HEK293T (cell line): ENCODE measurements around the gene HIBCH.
"Not testable (repeated sequence)": the region's sequence is repeated elsewhere in the genome, so short reads cannot be mapped to it uniquely, and the experiment has no call there.

ENCODE experiments used
- CTCF ChIA-PET: fragments of 350-600 bp; formaldehyde crosslinking; extraction: SDS; loops from one replicate; lab custom pipeline; 2021; ENCODE audit warnings: antibody characterized with exemption, inconsistent platforms; lab: Yijun Ruan, JAX
- POLR2A ChIA-PET: fragments of 350-600 bp; formaldehyde crosslinking; extraction: SDS; loops from one replicate; lab custom pipeline; 2020; ENCODE audit warnings: antibody characterized with exemption, inconsistent platforms; lab: Yijun Ruan, JAX
- DNase-seq: peaks from one replicate; pipeline ENCODE4 v3.0.0; 2012; ENCODE audit warnings: mixed read lengths; ENCODE audit errors: extremely low spot score
- ARNT ChIP-seq: fragments of 450-650 bp; IDR thresholded peaks from 2 replicates; pipeline ENCODE4 v1.6.1; 2017; ENCODE audit warnings: mild to moderate bottlenecking
- BHLHE40 ChIP-seq: fragments of 450-650 bp; IDR thresholded peaks from 2 replicates; pipeline ENCODE4 v1.6.1; 2016; ENCODE audit warnings: mild to moderate bottlenecking, moderate library complexity, borderline replicate concordance
- CTBP1 ChIP-seq: fragments of 450-650 bp; IDR thresholded peaks from 2 replicates; pipeline ENCODE4 v1.6.1; 2016; ENCODE audit warnings: borderline replicate concordance
- ELF4 ChIP-seq: fragments of 450-650 bp; IDR thresholded peaks from 2 replicates; pipeline ENCODE4 v1.6.1; 2017; ENCODE audit warnings: antibody characterized with exemption
- FOXA1 ChIP-seq: fragments of 450-650 bp; IDR thresholded peaks from 2 replicates; pipeline ENCODE4 v1.6.1; 2016; ENCODE audit warnings: mild to moderate bottlenecking
- FOXK2 ChIP-seq: fragments of 450-650 bp; IDR thresholded peaks from 2 replicates; pipeline ENCODE4 v1.6.1; 2016; ENCODE audit warnings: mild to moderate bottlenecking
- FOXM1 ChIP-seq: fragments of 450-650 bp; IDR thresholded peaks from 2 replicates; pipeline ENCODE4 v1.6.1; 2017; ENCODE audit warnings: mild to moderate bottlenecking, borderline replicate concordance
- HDGF ChIP-seq: fragments of 450-650 bp; IDR thresholded peaks from 2 replicates; pipeline ENCODE4 v1.6.1; 2017; ENCODE audit warnings: antibody characterized with exemption, borderline replicate concordance
- L3MBTL2 ChIP-seq: fragments of 450-650 bp; conservative IDR thresholded peaks from 2 replicates; pipeline ENCODE4 v1.6.1; 2016; ENCODE audit warnings: mild to moderate bottlenecking
- LEF1 ChIP-seq: fragments of 450-650 bp; IDR thresholded peaks from 2 replicates; pipeline ENCODE4 v1.6.1; 2017; ENCODE audit warnings: mild to moderate bottlenecking, borderline replicate concordance
- NFRKB ChIP-seq: fragments of 450-650 bp; IDR thresholded peaks from 2 replicates; pipeline ENCODE4 v1.6.1; 2016; ENCODE audit warnings: mild to moderate bottlenecking, moderate library complexity
- SP1 ChIP-seq: fragments of 450-650 bp; IDR thresholded peaks from 2 replicates; pipeline ENCODE4 v1.6.1; 2017
- SUZ12 ChIP-seq: fragments of 450-650 bp; IDR thresholded peaks from 2 replicates; pipeline ENCODE4 v1.6.1; 2016; ENCODE audit warnings: mild to moderate bottlenecking
- TARDBP ChIP-seq: fragments of 450-650 bp; IDR thresholded peaks from 2 replicates; pipeline ENCODE4 v1.6.1; 2016
- ZNF384 ChIP-seq: fragments of 450-650 bp; IDR thresholded peaks from 2 replicates; pipeline ENCODE4 v1.6.1; 2016
- TF ChIP-seq, protein P1 (sequence below): fragments of 450-650 bp; IDR thresholded peaks from 2 replicates; pipeline ENCODE4 v1.6.1; 2016

The HIBCH gene

GRCh38 chr2:190283783-190284182, 35.8 kb downstream of the HIBCH start:
- ChIA-PET CTCF (no interaction called here), POLR2A (no interaction called here)
- TF ChIP-seq FOXK2 (no peak), NFRKB (no peak), FOXM1 (no peak), L3MBTL2 (no peak)
- no peak for DNase-seq

- CTCF ChIA-PET: no interaction called here
- POLR2A ChIA-PET: no interaction called here
- no peak for DNase-seq
These were observed 38.9 kb downstream of the HIBCH start for GRCh38 chr2:190280565-190281350.

DNA sequence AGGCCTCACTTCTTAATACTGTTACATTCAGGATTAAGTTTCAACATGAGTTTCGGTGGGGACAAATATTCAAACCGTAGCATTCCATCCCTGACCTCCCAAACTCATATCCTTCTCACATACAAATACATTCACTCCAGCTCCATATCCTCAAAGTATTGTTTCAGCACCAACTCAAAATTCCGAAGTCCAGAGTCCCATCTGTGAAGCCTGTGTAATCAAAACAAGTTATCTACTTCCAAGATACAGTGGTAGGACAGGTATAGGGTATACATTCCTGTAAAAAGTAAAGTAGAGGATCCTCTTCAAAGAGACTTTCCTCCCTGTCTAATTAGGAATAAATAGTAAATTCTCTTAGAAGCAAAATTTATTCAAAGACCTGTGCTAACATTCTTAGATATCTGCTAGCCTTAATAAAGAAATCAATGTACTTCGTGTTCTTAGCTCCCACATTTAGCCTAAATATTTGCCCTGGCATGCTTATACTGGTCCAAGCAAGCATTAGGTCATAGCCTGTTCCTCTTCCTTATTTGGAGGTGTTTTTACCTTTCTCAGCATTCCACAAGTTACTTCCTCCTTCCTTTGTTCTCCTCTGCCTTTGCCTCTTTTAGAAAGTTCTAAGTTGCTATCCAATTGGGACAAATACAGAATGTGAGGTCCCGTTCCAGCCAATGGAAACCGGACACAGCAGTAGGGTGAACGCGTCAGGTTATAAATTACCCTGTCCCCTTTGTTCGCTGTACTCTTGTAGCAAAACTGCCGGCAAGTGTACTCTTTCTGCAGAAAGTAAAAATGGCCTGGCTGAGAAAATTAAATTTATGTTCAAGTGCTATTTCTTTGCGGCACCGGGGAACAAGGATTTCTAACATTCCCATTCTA, 40.1 kb downstream of the HIBCH start:
- POLR2A ChIA-PET, DNase-seq, CTCF ChIA-PET: not testable (repeated sequence)

More at GRCh38 chr2:190280565-190281350, 38.9 kb downstream of the HIBCH start:
- TF ChIP-seq FOXK2: no peak
- TF ChIP-seq ARNT: no peak
- TF ChIP-seq SUZ12: no peak
- no peak for TF ChIP-seq TARDBP
- no peak for TF ChIP-seq HDGF
- no peak for TF ChIP-seq BHLHE40
- TF ChIP-seq ELF4: no peak
- TF ChIP-seq FOXM1: no peak
- no peak for TF ChIP-seq ZNF384
- TF ChIP-seq, protein P1, sequence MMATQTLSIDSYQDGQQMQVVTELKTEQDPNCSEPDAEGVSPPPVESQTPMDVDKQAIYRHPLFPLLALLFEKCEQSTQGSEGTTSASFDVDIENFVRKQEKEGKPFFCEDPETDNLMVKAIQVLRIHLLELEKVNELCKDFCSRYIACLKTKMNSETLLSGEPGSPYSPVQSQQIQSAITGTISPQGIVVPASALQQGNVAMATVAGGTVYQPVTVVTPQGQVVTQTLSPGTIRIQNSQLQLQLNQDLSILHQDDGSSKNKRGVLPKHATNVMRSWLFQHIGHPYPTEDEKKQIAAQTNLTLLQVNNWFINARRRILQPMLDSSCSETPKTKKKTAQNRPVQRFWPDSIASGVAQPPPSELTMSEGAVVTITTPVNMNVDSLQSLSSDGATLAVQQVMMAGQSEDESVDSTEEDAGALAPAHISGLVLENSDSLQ: no peak
- TF ChIP-seq SP1: no peak
- no peak for TF ChIP-seq CTBP1
- TF ChIP-seq NFRKB: no peak
- no peak for TF ChIP-seq L3MBTL2
- TF ChIP-seq LEF1: no peak
- TF ChIP-seq FOXA1: no peak

- ChIA-PET CTCF (interaction anchor here (0.6 to 1.0 kb wide), 3 partner anchors 13 to 189 kb away, joined by 3 to 5 read pairs (median 4); no protein-coding TSS in a partner anchor), POLR2A (interaction anchor here (2.0 kb wide), 1 partner anchor 97 kb away, joined by 5 read pairs; a partner anchor contains a TSS)
- TF ChIP-seq BHLHE40 (no peak), NFRKB (no peak), HDGF (no peak), FOXM1 (no peak), FOXA1 (no peak), ELF4 (no peak), ARNT (no peak), SP1 (no peak), LEF1 (no peak), TARDBP (no peak), SUZ12 (no peak), ZNF384 (no peak), CTBP1 (no peak), L3MBTL2 (no peak), FOXK2 (no peak)
- TF ChIP-seq, protein P1: no peak
- DNase-seq: peak; percentile 12
These were observed 42.2 kb downstream of the HIBCH start for GRCh38 chr2:190277234-190278112.

DNA sequence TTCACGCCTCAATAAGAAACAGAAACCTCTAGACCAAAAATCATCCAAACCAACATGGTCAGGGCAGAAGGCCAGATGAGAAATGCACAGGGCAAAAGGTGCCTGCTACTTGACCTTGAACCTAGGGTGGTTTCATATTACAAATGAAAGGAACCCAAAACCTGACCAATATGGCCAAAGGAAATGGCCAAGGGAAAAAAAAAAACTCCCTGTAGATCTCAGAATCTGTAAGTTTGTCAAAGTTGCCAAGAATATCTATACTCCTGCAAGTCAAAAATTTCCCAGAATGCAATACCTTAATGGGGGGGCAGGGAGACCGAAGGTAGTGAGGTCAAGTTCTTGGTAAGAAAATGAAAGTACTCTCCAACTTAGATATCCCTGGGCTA, 47.2 kb downstream of the HIBCH start:
- ChIA-PET CTCF (no interaction called here), POLR2A (no interaction called here)
- TF ChIP-seq, protein P1: no peak
- no peak for TF ChIP-seq TARDBP
- no peak for TF ChIP-seq NFRKB
- TF ChIP-seq L3MBTL2: no peak
- TF ChIP-seq FOXA1: no peak
- no peak for TF ChIP-seq HDGF
- TF ChIP-seq ARNT: no peak
- no peak for TF ChIP-seq SP1
- DNase-seq: no peak
